ENCODE data around the gene ZNF212.

The ZNF212 gene

DNA sequence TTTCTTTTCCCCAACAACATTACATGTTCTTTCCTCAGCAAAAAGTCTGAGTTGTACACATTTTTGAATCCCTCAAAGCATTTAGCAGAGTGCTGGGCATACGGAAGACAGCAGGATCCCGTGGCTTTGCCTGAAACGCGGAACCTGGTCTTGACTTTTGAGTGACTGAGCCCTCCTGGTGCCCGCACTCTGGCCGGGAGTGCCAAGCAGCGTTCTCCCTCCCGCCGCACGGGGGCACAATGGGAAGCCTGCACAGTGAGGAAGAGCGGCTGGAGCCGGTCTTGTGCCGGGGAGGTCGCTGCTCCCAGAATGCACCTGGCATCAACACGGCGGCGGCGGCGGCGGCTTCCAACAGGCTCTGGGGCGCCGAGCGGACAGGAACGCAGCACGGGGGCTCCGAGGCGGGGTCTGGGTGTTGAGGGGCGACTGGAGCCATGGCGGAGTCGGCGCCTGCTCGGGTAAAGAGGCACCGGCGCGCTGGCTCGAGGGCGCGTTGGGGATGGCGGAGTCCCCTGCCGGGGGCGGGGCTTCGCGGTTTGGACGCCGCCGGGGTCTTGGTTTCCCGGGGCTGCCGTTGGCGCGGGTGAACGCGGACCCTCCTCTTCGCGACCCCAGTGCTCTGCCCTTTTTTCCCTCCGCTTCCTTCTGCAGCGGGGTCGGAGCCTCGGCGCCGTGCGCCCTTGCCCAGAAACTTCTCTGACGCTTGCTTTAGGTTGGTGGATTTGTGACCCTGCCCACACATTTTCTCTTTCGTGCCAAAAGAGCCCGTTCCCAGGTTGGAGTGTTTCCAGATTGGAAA, at the start of gene ZNF212:
ZNF212 (plus strand) TSS at position 307 of the 799 bp plus-strand sequence; CDS start at position 435, 128 bp downstream.
- FAIRE-seq = no peak
- peak; percentile 82 for DNase-seq (ENCODE audit: low spot score)

GRCh38 chr7:149191851-149192250, 47.6 kb upstream of the ZNF212 start:
- FAIRE-seq (no peak), DNase-seq (ENCODE audit: low spot score) (no peak)

DNA sequence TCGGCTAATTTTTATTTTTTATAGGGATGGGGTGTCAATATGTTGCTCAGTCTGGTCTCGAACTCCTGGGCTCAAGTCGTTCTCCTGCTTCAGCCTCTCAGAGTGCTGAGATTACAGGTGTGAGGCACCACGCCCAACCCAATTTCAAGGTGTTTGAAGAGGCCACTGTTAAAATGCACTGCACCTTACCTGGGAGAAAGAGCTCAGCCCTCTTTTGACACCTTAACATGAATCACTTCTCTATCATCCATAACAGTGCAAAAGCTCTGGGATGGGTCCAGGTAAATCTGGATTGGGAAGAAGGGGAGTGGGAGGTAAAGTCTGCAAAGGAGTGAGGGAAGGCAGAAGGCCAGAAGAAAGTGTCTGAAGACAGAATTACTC, 44.7 kb upstream of the ZNF212 start:
- DNase-seq (ENCODE audit: low spot score) (no peak), FAIRE-seq (no peak)

DNA sequence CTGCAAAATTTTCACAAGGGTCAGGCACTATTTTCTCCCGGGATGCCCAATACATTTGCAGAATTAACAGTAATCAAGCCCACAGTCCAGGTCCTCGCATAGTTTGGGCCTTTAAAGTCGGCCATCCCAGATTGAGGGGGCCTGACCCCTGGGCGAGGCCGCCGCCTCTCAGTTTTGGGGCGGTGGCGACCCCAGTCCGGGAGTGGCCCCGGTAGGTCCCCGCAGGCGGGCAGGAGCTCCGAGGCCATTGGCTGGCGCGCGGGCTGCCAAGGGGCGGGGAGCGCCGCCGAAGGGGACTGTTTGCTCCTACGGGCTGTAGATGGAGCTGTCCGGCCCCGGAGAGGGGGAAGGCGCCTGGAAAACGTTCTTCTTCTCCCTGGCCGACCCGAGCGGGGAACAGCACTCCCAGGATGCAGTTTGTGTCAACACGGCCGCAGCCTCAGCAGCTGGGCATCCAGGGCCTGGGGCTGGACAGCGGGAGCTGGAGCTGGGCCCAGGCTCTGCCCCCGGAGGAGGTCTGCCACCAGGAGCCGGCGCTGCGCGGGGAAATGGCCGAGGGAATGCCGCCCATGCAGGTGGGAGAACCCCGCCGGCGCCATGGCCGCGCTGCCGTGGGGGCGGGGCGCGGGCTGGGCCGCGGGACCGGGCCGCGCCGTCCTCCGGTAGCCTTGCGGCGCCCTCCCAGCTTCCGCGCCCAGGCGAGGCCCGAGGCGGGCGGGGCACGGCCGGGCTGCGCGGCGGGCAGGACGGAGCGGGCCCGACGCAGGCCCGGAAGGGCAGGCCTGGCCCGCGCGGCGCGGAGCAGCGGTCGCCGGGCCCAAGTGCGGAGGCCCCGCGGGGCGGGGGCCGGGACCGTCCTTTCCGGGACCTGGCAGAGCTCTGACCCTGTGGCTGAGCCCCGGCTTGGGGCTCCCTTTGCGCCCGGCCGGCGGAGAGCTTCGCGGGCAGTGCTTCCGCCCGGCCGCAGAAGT, 44.0 kb upstream of the ZNF212 start, which contains the start of gene ZNF282:
ZNF282 (plus strand) TSS at position 367 of the 971 bp plus-strand sequence; CDS start at position 411, 44 bp downstream.
- FAIRE-seq = no peak
- DNase-seq (ENCODE audit: low spot score) = peak; percentile 79

- FAIRE-seq (no peak), DNase-seq (ENCODE audit: low spot score) (no peak)
These were observed 43.2 kb upstream of the ZNF212 start for GRCh38 chr7:149196151-149196704.

DNA sequence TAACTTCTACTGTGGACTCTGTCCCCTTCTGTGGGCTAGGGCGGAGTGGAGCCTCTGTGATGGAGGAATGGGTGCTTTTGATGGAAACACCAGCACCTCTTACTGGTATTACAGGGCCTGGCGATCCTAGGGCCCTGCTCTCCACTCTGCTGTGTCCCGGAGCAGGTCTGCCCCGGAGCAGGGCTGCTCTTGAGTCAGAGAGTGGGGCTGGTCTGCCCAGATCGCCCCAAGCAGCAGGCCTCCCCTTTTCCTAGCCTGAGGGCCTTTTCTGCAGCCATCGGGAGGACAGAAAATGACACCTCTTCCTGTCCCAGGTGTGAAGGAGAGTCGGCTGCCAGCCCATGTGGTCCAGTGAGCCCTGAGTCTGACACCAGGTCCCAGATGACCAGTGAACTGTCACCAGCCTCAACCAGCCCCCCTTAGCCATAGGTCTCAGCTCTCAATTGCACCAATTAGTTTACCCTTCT, 42.7 kb upstream of the ZNF212 start:
- DNase-seq (ENCODE audit: low spot score) (no peak), FAIRE-seq (no peak)

DNA sequence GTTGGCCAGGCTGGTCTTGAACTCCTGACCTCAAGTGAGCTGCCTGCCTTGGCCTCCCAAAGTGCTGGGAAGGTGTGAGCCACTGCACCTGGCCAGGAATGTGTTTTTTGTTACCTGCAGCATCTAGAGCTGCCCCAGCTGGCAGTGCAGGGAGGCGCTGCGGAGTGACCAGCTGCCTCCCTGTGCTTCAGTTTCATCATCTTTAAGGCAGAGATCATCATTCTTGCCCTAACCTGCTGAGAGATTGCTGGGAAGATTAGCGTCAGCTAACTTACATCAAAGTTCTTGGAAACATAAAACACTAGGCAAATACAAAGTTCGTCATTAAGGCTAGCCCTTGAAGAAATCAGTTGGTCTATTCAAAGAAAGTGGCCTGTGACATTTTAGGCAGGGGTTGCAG, 41.8 kb upstream of the ZNF212 start:
- no peak for FAIRE-seq
- no peak for DNase-seq (ENCODE audit: low spot score)

DNA sequence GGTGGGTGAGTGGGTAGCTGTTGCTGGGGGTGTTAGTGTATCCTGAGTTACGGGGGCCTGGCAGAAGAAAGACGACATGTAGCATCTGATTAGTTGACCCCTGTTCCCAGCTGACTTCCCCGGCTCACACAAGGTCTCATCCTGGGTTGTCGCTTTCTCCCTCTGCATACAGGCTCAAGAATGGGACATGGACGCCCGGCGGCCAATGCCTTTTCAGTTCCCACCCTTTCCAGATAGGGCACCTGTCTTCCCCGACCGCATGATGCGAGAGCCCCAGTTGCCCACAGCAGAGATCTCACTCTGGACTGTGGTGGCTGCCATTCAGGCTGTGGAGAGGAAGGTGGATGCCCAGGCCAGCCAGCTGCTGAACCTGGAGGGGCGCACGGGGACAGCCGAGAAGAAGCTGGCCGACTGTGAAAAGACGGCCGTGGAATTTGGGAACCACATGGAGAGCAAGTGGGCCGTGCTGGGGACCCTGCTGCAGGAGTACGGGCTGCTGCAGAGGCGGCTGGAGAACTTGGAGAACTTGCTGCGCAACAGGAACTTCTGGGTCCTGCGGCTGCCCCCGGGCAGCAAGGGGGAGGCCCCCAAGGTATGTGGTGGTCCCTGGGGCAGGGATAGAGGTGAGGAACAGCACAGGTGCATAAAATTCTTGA, 41.2 kb upstream of the ZNF212 start:
- FAIRE-seq = no peak
- DNase-seq (ENCODE audit: low spot score) = no peak

GRCh38 chr7:149199234-149199995, 40.0 kb upstream of the ZNF212 start:
- DNase-seq (ENCODE audit: low spot score) (no peak), FAIRE-seq (no peak)

- no peak for FAIRE-seq
- DNase-seq (ENCODE audit: low spot score) = no peak
These were observed 36.6 kb upstream of the ZNF212 start for GRCh38 chr7:149202831-149203231.

- DNase-seq (ENCODE audit: low spot score) (no peak), FAIRE-seq (no peak)
These were observed 33.6 kb upstream of the ZNF212 start for GRCh38 chr7:149205690-149206381.

- DNase-seq (ENCODE audit: low spot score) = no peak
- no peak for FAIRE-seq
These were observed 32.0 kb upstream of the ZNF212 start for GRCh38 chr7:149207324-149208035.

GRCh38 chr7:149209518-149210269, 29.8 kb upstream of the ZNF212 start:
- FAIRE-seq = no peak
- peak; percentile 31 for DNase-seq (ENCODE audit: low spot score)

DNA sequence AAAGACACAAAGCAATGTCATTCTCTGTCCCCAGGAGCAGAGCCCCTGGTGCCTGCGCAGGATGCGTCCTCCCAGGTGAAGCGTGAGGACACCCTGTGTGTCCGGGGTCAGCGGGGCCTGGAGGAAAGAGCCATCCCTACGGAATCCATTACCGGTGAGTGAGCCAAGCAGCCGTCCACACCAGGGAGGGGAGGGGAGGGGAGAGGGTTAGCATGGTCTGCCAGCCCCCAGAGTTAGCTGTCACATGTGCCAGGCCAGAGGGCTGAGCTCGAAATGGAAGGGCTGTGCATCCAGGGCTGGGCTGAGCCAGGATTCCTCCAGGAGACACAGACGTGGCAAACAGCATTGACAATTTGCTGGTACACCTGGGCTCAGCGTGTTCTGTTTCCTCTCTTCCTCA, 28.9 kb upstream of the ZNF212 start:
- DNase-seq (ENCODE audit: low spot score) (no peak), FAIRE-seq (no peak)

- FAIRE-seq (no peak), DNase-seq (ENCODE audit: low spot score) (no peak)
These were observed 25.3 kb upstream of the ZNF212 start for GRCh38 chr7:149214020-149214720.

GRCh38 chr7:149216402-149216801, 23.0 kb upstream of the ZNF212 start:
- FAIRE-seq = no peak
- no peak for DNase-seq (ENCODE audit: low spot score)

DNA sequence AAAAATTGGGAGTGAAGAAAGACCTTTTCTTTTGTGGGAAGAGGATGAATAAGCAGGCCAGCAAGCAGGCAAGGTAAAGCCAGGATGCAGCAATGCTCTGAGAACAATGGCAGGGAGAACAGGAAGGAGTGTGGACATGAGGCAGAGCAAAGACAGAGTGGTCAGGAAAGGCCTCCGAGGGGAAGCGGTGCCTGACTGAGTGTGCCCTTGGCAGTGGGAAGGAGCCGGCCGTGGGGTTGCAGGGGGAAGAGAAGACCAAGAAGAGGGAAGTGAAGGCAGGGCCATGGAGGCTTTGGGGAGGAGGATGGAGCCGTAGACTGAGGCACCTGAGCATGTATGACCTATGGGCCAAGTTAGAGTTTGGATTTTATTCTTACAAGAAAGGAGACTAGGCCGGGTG, 21.9 kb upstream of the ZNF212 start:
- DNase-seq (ENCODE audit: low spot score) = no peak
- FAIRE-seq = no peak

All from urothelium cell line (cell line).